Activated CD4-positive, alpha-beta memory T cell treated with anti-CD3 and anti-CD28 coated beads, Interleukin-2, amount 10 ng/mL, durations not matched to agents 7 days and 5 days (primary cell): ENCODE measurements around the gene TBC1D8. TPM values are rescaled to one million over a fixed set of nuclear protein-coding genes. Genes with fewer than 3 reads are reported as not detected.

Experiments used
- CTCF ChIA-PET: fragments of 350-600 bp; sonication (Branson Sonifier 250); formaldehyde crosslinking; loops from one replicate; lab custom pipeline; 2021; ENCODE audit warnings: antibody characterized with exemption, inconsistent platforms; lab: Charles Lee
- POLR2A ChIA-PET: fragments of 350-600 bp; sonication (Branson Sonifier 250); formaldehyde crosslinking; loops from one replicate; lab custom pipeline; 2021; ENCODE audit warnings: antibody characterized with exemption; lab: Charles Lee
- DNase-seq: peaks from one replicate; pipeline ENCODE4 v3.0.0-alpha.2; 2020
- H3K27ac Mint-ChIP-seq: one replicate; pipeline ENCODE4 v1.8.0; 2021; ENCODE audit warnings: mild to moderate bottlenecking, mixed read lengths
- H3K27me3 Mint-ChIP-seq: one replicate; pipeline ENCODE4 v1.8.0; 2021; ENCODE audit warnings: mixed read lengths
- H3K36me3 Mint-ChIP-seq: one replicate; pipeline ENCODE4 v1.8.0; 2021; ENCODE audit warnings: low read depth, mixed read lengths
- H3K4me1 Mint-ChIP-seq: one replicate; pipeline ENCODE4 v1.8.0; 2021; ENCODE audit warnings: mixed read lengths
- H3K4me3 Mint-ChIP-seq: one replicate; pipeline ENCODE4 v1.8.0; 2021; ENCODE audit warnings: mild to moderate bottlenecking, mixed read lengths
- H3K9me3 Mint-ChIP-seq: one replicate; pipeline ENCODE4 v1.8.0; 2021; ENCODE audit warnings: mixed read lengths
- total RNA-seq, 2 experiments: library from RNA; stranded (reverse); gene quantifications; one replicate each; pipeline ENCODE4 v1.2.3, GENCODE V29; 2021

TBC1D8 gene
- total RNA-seq, 2 experiments from 2014 or later: 0.58 to 0.63 TPM

GRCh38 chr2:101012054-101012705 lies 139.0 kb downstream of the TBC1D8 start:
- H3K4me3 Mint-ChIP-seq: no peak overlapping the region

GRCh38 chr2:101011152-101011551 lies 140.0 kb downstream of the TBC1D8 start:
- H3K9me3 Mint-ChIP-seq: no peaks in the 10 kb centered on the region
- CTCF ChIA-PET: interaction anchor here (2.5 kb wide), 1 partner anchor 194 kb away, joined by 28 read pairs; no protein-coding TSS in a partner anchor
- no peak for DNase-seq
- H3K27me3 Mint-ChIP-seq: no peaks in the 10 kb centered on the region
- H3K27ac Mint-ChIP-seq: peak overlapping the region; percentile 40
- POLR2A ChIA-PET: interaction anchor here (0.7 kb wide), 1 partner anchor 367 kb away, joined by 3 read pairs; no protein-coding TSS in a partner anchor
- peaks cover 64% of the 10 kb centered on the region for H3K36me3 Mint-ChIP-seq
- no peak overlapping the region for H3K4me3 Mint-ChIP-seq
- H3K4me1 Mint-ChIP-seq: peaks cover 43% of the 10 kb centered on the region

More at GRCh38 chr2:101012054-101012705, 139.0 kb downstream of the TBC1D8 start:
- no peak for DNase-seq
- Mint-ChIP-seq H3K27me3 (no peaks in the 10 kb centered on the region), H3K27ac (no peak overlapping the region), H3K4me1 (peaks cover 37% of the 10 kb centered on the region), H3K36me3 (peaks cover 54% of the 10 kb centered on the region), H3K9me3 (no peaks in the 10 kb centered on the region)
- ChIA-PET POLR2A (interaction anchor here (0.6 to 1.3 kb wide), 5 partner anchors 9 to 368 kb away, joined by 3 to 9 read pairs (median 3); partner anchors contain the start of gene RPL31), CTCF (interaction anchor here (0.6 to 2.5 kb wide), 23 partner anchors 9 to 1258 kb away, joined by 3 to 41 read pairs (median 4); partner anchors contain the start of genes CNOT11, RPL31 and TBC1D8)

GRCh38 chr2:101007415-101008345 lies 143.5 kb downstream of the TBC1D8 start:
- Mint-ChIP-seq H3K36me3 (peaks cover 76% of the 10 kb centered on the region), H3K9me3 (no peaks in the 10 kb centered on the region), H3K4me3 (no peak overlapping the region), H3K27ac (no peak overlapping the region), H3K27me3 (no peaks in the 10 kb centered on the region), H3K4me1 (peaks cover 74% of the 10 kb centered on the region)
- ChIA-PET POLR2A (interaction anchor here (1.1 kb wide), 1 partner anchor 9 kb away, joined by 5 read pairs; no protein-coding TSS in a partner anchor), CTCF (interaction anchor here (1.1 kb wide), 1 partner anchor 236 kb away, joined by 3 read pairs; no protein-coding TSS in a partner anchor)
- no peak for DNase-seq

GRCh38 chr2:101006065-101006715 lies 145.0 kb downstream of the TBC1D8 start:
- no peak for DNase-seq
- ChIA-PET CTCF (interaction anchor here (1.1 to 1.5 kb wide), 2 partner anchors 238 to 399 kb away, joined by 3 read pairs; no protein-coding TSS in a partner anchor), POLR2A (no interaction called here)
- Mint-ChIP-seq H3K27ac (no peak overlapping the region), H3K9me3 (peaks cover 3% of the 10 kb centered on the region), H3K4me3 (no peak overlapping the region), H3K4me1 (peaks cover 74% of the 10 kb centered on the region), H3K27me3 (no peaks in the 10 kb centered on the region), H3K36me3 (peaks cover 80% of the 10 kb centered on the region)

GRCh38 chr2:101004620-101005325 lies 146.4 kb downstream of the TBC1D8 start:
- Mint-ChIP-seq H3K36me3 (peaks cover 76% of the 10 kb centered on the region), H3K9me3 (peaks cover 3% of the 10 kb centered on the region), H3K27ac (peak overlapping the region; percentile 21), H3K27me3 (no peaks in the 10 kb centered on the region), H3K4me3 (peak overlapping the region; percentile 100), H3K4me1 (peaks cover 68% of the 10 kb centered on the region)
- CTCF ChIA-PET: interaction anchor here (1.4 to 4.4 kb wide), 2 partner anchors 8 to 201 kb away, joined by 3 to 41 read pairs; no protein-coding TSS in a partner anchor
- POLR2A ChIA-PET: interaction anchor here (1.5 kb wide), 1 partner anchor 249 kb away, joined by 6 read pairs; the partner anchor contains the start of gene CNOT11
- DNase-seq: no peak

GRCh38 chr2:101003278-101003775 lies 147.9 kb downstream of the TBC1D8 start:
- Mint-ChIP-seq H3K4me1 (peaks cover 59% of the 10 kb centered on the region), H3K9me3 (peaks cover 3% of the 10 kb centered on the region), H3K36me3 (peaks cover 68% of the 10 kb centered on the region), H3K27ac (peak overlapping the region; percentile 87), H3K4me3 (peak overlapping the region; percentile 100), H3K27me3 (peaks cover 3% of the 10 kb centered on the region)
- POLR2A ChIA-PET: interaction anchor here (0.8 to 2.8 kb wide), 11 partner anchors 9 to 1733 kb away, joined by 3 to 45 read pairs (median 4); partner anchors contain the start of genes CNOT11 and PDCL3
- DNase-seq: no peak
- CTCF ChIA-PET: interaction anchor here (1.2 to 4.4 kb wide), 4 partner anchors 9 to 440 kb away, joined by 3 to 41 read pairs (median 10); no protein-coding TSS in a partner anchor

- Mint-ChIP-seq H3K9me3 (peaks cover 3% of the 10 kb centered on the region), H3K36me3 (peaks cover 62% of the 10 kb centered on the region), H3K4me1 (peaks cover 55% of the 10 kb centered on the region), H3K27me3 (peaks cover 3% of the 10 kb centered on the region), H3K27ac (peak overlapping the region; percentile 87), H3K4me3 (peak overlapping the region; percentile 100)
- POLR2A ChIA-PET: interaction anchor here (0.8 to 2.8 kb wide), 22 partner anchors 8 to 1734 kb away, joined by 3 to 45 read pairs (median 4); partner anchors contain the start of genes CNOT11, PDCL3 and RNF149
- DNase-seq: no peak
- CTCF ChIA-PET: interaction anchor here (0.7 to 4.4 kb wide), 7 partner anchors 10 to 439 kb away, joined by 3 to 41 read pairs (median 4); no protein-coding TSS in a partner anchor
These were observed 148.5 kb downstream of the TBC1D8 start for GRCh38 chr2:101002562-101003277.

- peak; percentile 97 for DNase-seq
- CTCF ChIA-PET: interaction anchor here (0.7 to 4.4 kb wide), 6 partner anchors 10 to 439 kb away, joined by 3 to 41 read pairs (median 4); no protein-coding TSS in a partner anchor
- Mint-ChIP-seq H3K27me3 (peaks cover 3% of the 10 kb centered on the region), H3K27ac (peak within 1 kb of the TSS; percentile 87), H3K36me3 (peaks cover 55% of the 10 kb centered on the region), H3K9me3 (peaks cover 3% of the 10 kb centered on the region), H3K4me3 (peak within 1 kb of the TSS; percentile 100), H3K4me1 (peaks cover 49% of the 10 kb centered on the region)
- POLR2A ChIA-PET: interaction anchor here (0.5 to 2.8 kb wide), 25 partner anchors 8 to 1735 kb away, joined by 3 to 45 read pairs (median 4); partner anchors contain the start of genes CNOT11, PDCL3 and RNF149
These were observed 149.3 kb downstream of the TBC1D8 start, which contains the start of gene RPL31 for GRCh38 chr2:101001691-101002561. Gene RPL31 (plus strand): TSS chr2:101002289. CDS start chr2:101002702, 413 bp downstream.

- ChIA-PET POLR2A (interaction anchor here (1.1 kb wide), 1 partner anchor 399 kb away, joined by 3 read pairs; no protein-coding TSS in a partner anchor), CTCF (no interaction called here)
- DNase-seq: no peak
- Mint-ChIP-seq H3K27me3 (peaks cover 3% of the 10 kb centered on the region), H3K4me3 (no peak overlapping the region), H3K27ac (no peak overlapping the region), H3K9me3 (peaks cover 3% of the 10 kb centered on the region), H3K36me3 (peaks cover 35% of the 10 kb centered on the region), H3K4me1 (peaks cover 33% of the 10 kb centered on the region)
These were observed 151.2 kb downstream of the TBC1D8 start for GRCh38 chr2:100999995-101000394.

- Mint-ChIP-seq H3K9me3 (peaks cover 3% of the 10 kb centered on the region), H3K36me3 (peaks cover 18% of the 10 kb centered on the region), H3K4me1 (peaks cover 15% of the 10 kb centered on the region), H3K4me3 (no peak overlapping the region), H3K27ac (no peak overlapping the region), H3K27me3 (peaks cover 3% of the 10 kb centered on the region)
- ChIA-PET POLR2A (interaction anchor here (1.4 kb wide), 1 partner anchor 10 kb away, joined by 5 read pairs; no protein-coding TSS in a partner anchor), CTCF (interaction anchor here (1.2 to 1.3 kb wide), 2 partner anchors 14 to 388 kb away, joined by 3 to 7 read pairs; no protein-coding TSS in a partner anchor)
- no peak for DNase-seq
These were observed 153.0 kb downstream of the TBC1D8 start for GRCh38 chr2:100998235-100998573.
